ENCODE results near the gene C7orf25.

Gene C7orf25

DNA sequence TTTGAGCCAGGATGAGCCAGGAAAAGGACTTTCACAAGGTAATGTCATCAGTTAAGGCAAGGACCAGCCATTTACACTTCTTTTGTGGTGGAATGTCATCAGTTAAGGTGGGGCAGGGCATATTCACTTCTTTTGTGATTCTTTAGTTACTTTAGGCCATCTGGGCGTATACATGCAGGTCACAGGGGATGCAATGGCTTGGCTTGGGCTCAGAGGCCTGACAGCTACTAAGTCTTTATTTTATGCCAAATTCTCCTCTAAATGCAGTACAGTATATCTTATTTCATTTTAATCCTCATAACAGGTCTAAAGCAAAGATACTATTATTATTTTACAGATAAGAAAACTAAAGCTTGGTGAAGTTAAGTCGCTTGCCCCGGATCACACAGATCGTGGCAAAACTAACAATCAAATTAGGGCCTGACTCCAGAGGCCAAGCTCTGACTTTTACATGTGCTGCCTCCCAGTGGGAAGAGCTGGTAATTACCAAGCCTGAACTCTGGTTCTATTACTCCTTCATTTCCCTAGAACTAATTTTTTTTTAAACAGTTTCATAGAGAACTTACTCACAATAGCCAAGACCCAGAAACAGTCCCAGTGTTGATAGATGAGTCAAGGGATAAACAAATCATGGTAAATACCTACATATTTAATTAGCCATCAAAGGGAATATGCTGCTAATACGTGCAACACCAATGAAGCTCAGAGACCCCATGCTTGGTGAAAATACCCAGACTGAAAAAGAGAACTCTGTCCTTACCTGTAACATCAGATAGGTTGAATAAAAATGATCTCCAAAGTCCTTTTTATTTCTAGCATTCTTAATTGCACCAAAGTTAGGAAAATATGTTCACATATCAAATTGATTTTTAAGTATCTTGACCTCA is 35.4 kb downstream of the C7orf25 start:
- DNase-seq = peak; percentile 48 to 74

DNA sequence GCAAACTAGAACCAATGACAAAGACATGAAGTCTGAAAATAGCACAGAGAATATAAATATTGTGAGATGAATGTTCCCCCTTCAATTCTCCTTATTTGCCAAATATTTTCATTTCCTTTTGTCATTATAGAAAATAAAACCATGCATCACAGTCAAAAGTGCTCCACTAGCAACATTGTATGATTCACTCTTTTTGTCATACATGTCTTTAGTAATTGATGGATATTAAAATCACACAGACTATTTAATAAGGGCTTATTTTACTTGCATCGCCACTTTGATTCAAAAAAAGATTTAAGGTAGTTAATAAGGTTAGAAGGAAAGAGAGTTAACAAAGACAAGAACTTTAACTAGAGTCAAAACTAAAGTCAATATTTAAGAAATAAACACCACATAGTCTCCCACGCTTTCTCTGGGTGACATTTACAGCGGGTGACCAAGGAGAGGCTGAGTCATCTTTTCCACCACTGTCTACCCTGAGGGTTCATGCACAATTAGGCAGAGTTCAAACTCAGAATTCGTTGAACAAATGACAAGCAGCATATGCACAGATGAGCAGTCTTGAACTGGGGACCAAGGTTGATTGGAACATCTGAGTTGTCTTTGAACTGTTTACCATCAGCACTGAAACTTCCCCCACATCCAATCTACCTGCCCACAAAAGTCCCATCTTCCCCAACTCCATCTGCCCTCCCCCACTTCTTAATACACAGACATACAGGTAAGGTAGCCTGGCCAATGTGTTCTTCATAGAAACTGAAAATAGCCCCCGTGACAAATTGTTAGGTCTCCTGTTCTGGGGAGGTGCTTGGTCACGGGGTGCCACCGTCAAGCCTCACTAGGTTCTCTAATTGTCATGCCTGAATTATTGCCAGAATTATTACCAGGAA is 42.5 kb downstream of the C7orf25 start:
- DNase-seq = peak in 1 of 2 experiments; percentile 14

DNA sequence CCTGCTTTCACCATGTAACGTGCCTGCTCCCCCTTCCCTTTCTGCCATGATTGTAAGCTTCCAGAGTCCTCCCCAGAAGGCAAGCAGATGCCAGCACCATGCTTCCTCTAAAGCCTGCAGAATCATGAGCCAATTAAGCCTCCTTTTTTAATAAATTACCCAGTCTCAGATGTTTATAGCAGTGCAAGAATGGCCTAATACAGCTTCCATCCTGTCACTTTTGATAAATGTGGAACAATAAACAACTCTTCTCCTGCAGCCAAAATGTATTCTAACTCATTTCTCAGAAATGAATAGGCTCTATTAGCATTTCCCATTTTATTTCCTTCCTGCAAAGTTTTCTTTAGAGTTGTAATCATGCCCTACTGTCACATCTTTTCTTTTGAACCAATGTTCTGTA is 43.4 kb downstream of the C7orf25 start:
- no peak for DNase-seq

Data from SHP77 (cell line).